IPS DF 19.7 (cell line): Measurements from ENCODE around the gene SLC39A8.

Experiments
- DNase-seq: peaks from one replicate; pipeline ENCODE4 v3.0.0-alpha.2; 2013; ENCODE audit warnings: low read depth, low spot score

SLC39A8 gene

DNA sequence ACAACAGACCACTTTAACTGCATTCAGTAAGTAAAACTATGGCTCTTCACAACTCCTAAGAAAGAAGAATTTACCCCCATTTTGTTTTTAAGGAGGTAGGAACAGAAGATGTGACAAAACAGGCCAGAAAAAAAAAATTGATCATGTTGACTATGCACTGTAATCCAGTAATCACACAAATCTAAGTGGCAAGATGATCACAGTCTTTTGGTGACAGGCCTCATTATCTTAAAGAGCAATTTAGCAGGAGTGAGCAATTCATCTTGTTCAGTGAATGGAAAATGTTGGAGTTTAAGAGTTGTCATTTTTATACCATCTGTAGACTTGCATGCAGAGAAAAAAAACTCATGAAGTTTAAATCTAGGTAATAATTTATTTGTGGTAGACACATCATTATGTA is 115.1 kb downstream of the SLC39A8 start:
- no peak for DNase-seq

DNA sequence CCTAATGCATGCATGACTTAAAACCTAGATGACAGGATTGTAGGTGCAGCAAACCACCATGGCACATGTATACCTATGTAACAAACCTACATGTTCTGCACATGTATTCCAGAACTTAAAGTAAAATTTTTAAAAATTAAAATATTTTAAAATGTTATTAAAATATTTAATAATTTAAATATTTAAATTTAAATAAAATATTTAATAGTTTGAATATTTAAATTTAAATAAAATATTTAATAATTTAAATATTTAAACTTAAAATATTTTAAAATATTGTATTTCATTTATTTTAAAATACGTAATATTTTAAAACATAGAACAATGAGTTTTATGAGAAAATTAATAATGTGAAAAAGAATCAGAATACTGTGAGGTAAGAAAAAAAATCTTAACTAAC is 117.9 kb downstream of the SLC39A8 start:
- DNase-seq: no peak

DNA sequence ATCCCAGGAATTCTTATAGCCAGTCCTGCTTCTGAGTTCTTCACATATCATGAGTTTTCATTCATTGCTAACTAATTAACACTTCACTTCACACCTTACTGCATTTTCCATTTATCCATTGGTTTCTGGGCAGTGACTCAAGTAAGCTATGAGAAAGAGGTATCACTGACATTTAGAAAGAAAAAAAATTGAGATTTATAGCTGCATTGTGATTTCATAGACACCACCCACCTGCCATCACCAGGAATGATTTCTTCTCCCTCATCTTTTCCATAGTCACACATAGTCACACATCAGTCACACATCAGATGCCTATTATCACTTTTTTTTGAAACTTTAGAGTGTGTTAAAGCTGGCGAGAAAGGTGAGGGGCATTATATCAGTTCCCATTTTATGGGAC is 121.8 kb downstream of the SLC39A8 start:
- DNase-seq: no peak

DNA sequence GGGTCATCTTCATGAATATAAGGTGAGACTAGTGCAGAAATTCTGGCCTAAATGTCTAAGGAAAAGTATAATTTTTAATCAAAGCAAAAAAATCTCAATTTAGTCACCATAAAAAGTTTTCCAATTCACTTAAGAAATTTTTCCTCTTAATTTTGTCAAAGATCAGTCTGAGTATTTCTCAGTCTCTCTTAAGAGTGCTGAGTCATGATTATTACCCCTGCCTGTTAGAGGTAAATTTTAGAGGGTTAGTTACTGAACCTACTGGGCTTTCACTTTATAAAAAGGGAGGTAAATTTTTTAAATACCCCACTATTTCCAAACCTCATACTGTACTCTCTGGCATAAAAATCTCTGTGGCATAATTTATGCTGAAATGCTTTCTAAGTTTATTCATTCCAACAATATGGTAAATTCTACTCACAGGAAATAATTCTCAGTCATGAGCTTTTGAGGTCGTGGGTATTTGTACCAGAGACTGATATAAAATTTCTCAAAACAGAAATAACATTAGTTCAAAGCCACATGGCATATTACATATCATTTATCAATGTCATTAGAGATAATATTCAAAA is 122.4 kb downstream of the SLC39A8 start:
- no peak for DNase-seq

DNA sequence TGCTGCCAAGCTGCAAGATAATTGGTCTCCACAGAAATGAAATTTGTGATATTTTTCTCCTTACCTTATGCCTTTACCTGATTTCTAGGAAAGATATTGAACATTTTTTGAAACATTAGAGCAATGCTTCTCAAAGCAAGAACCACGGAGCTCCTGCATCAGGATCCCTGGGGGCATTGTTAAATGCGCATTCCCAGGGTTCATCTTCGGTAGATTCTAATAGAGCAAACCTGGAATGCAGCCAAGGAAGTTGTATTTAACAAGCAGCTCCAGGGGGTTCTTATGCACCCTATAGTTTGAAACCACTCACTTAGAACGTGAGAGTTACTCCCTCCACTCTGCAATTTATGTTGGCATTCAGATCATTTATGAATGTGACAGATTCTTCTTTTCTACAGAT is 126.2 kb downstream of the SLC39A8 start:
- no peak for DNase-seq

DNA sequence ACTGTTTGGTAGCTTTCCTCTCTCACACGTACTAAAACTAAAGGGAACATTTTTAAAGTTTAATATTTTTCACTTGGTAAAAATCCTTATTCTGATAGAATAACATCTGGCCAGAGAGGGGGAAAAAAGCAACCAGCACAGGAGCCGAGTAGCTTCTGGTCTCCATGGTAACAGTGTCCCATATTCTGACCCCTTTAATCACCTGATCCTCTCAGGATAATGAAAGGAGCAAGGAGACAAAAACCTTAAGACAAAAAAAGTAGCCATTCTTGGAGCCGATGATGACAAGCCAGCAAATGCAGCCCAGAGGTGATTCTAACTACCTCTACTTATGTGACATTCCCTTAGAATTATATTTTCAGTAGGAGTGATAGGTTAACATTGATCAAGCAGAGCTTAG is 126.6 kb downstream of the SLC39A8 start:
- no peak for DNase-seq

DNA sequence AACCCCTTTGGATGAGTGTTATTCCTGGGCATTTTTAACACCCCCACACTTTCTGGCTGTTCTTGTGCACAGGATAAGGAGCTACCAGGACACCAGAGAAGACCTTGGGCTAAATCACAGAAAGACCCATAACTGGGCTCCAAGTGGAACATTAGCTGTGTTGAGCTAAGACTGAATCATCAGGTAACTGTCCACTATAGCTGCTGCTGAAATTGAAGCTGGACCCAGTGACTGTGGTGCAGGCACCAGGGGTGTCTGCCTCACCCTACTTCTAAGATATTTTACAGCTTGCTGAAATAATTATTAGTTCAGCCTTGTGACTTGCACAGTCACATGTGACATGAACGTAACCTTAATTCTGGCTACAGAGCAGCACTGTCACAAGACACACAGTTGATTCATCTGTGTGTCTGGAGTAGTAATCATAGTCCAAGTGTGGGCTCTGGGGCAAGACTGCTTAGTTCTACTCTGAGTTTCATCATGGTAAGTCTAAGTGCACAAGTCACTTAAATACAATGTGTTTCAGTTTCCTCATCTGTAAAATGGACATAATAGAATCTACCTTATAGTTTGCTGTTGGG is 127.4 kb downstream of the SLC39A8 start:
- DNase-seq: no peak

DNA sequence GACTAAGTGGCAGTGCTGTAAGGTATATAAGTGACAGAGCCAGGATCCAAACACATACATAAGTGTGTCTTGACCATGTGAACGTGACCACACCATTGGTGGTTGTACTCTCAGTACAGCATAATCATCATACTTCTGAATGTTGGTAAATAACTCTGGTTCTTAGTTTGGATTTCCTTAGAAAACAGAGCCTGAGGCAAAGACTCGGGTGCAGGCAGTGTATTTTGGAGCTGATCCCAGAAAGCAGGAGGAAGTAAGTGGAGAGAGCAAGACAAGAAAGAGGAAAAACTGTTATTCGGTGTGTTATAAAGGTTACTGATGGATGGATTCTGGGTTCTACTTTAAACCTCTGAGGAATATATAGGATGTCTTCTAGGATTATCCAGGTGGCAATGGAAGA is 127.9 kb downstream of the SLC39A8 start:
- DNase-seq: no peak

DNA sequence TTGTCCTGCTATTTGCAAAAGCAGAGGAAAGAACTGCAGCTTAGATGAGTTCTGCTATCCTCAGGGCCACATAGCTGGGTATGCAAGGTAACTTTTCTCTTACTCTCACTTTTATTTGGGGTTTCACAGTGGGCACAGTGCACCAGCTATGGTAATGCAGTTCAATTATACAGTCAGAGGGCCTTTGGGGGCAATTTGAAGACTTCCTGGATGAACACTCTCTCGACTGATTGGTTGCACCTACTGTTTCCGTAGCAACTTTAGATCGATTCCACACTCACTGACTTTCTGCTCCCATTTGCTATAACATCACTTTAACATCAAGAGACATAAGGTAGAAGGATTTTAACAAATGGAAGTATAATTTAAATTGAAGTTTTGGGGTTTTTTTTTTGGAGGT is 128.6 kb downstream of the SLC39A8 start:
- DNase-seq: no peak

DNA sequence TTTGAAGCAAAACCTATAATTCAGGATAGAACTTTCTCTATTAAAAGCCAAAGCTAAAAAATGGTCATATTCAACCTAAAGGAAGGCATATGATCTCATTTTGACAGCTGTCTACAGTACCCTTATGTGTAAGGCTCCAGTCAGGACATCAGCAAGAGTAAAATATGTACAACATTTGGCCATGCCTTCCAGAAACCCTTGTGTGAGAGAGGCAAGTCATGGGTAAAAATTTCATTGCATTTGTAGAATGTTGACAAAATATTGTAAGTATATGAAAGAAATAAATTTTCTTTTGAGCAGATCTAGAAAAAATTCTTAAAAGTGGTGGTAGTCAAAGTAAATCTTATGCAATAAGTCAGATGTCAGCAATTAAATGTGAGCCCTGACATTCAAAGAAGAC is 132.3 kb downstream of the SLC39A8 start:
- no peak for DNase-seq
